Esophagus squamous epithelium (tissue), 5 donors: ENCODE measurements around the gene DNAJC12. TPM values are rescaled to one million over a fixed set of nuclear protein-coding genes. Genes with fewer than 3 reads are reported as not detected.
"Not testable (repeated sequence)": the region's sequence is repeated elsewhere in the genome, so short reads cannot be mapped to it uniquely, and the experiment has no call there.

Source experiments
- DNase-seq: peaks from one replicate; lab custom pipeline; 2025; lab: John Stamatoyannopoulos, UW
- H3K27ac ChIP-seq, 4 donors: fragments of 200-600 bp; sonication (generic); one replicate each; pipeline ENCODE4 v1.5.1; 2016 to 2019; ENCODE audit warnings: mild to moderate bottlenecking in 1 of 4
- H3K27me3 ChIP-seq, 4 donors: fragments of 200-600 bp; sonication (generic); 1 replicate in 3 of 4; 2 replicates in 1 of 4; pipeline versions ENCODE4 v1.5.1 to v1.6.0; 2017 to 2021; ENCODE audit warnings: antibody characterized with exemption in 1 of 4
- H3K36me3 ChIP-seq, 3 donors: fragments of 200-600 bp; sonication (generic); one replicate each; pipeline ENCODE4 v1.5.1; 2016 to 2019
- H3K4me1 ChIP-seq, 3 donors: fragments of 200-600 bp; sonication (generic); one replicate each; pipeline ENCODE4 v1.5.1; 2017 to 2019
- H3K4me3 ChIP-seq, 4 donors: fragments of 200-600 bp; sonication (generic); 1 replicate in 3 of 4; 2 replicates in 1 of 4; pipeline ENCODE4 v1.5.1; 2016 to 2019; ENCODE audit warnings: mild to moderate bottlenecking in 2 of 4, moderate library complexity in 1 of 4
- H3K9me3 ChIP-seq, 3 donors: fragments of 200-600 bp; sonication (generic); one replicate each; pipeline ENCODE4 v1.5.1; 2016 to 2019
- CTCF ChIP-seq, 6 experiments: fragments of 450-650 bp in 4 of 6; fragments of 200-600 bp in 2 of 6; sonication (generic) in 2 of 6; IDR thresholded peaks; one replicate each; pipeline ENCODE4 v1.5.1; 2016 to 2019; ENCODE audit warnings: antibody characterized with exemption in 6 of 6, mild to moderate bottlenecking in 4 of 6, moderate library complexity in 4 of 6
- POLR2A ChIP-seq, 4 donors: fragments of 450-650 bp; IDR thresholded peaks; one replicate each; pipeline ENCODE4 v1.6.1; 2017; ENCODE audit warnings: antibody characterized with exemption in 4 of 4, mild to moderate bottlenecking in 4 of 4, moderate library complexity in 3 of 4
- WGBS, 2 donors: methylation state at CpG; one replicate each; pipeline ENCODE4 v1.1.5; 2018; 5-methylcytosine and 5-hydroxymethylcytosine counted together
- intact Hi-C: fragments of 100-400 bp; cut with DNase I; formaldehyde crosslinking; loops from one replicate; pipeline ENCODE4 v1.15.0; 2022
- total RNA-seq, 4 donors: library from RNA; depleted of rRNA; stranded (reverse); fragments of >200 nt; gene quantifications; one replicate each; pipeline ENCODE4 v1.1.0, GENCODE V29; 2016
- donor health status: DM: yes; HTN: yes; CAD: no.

Gene DNAJC12
- total RNA-seq, 4 donors from 2014 or later: 0.76 to 2.7 TPM; not detected in 2

DNA sequence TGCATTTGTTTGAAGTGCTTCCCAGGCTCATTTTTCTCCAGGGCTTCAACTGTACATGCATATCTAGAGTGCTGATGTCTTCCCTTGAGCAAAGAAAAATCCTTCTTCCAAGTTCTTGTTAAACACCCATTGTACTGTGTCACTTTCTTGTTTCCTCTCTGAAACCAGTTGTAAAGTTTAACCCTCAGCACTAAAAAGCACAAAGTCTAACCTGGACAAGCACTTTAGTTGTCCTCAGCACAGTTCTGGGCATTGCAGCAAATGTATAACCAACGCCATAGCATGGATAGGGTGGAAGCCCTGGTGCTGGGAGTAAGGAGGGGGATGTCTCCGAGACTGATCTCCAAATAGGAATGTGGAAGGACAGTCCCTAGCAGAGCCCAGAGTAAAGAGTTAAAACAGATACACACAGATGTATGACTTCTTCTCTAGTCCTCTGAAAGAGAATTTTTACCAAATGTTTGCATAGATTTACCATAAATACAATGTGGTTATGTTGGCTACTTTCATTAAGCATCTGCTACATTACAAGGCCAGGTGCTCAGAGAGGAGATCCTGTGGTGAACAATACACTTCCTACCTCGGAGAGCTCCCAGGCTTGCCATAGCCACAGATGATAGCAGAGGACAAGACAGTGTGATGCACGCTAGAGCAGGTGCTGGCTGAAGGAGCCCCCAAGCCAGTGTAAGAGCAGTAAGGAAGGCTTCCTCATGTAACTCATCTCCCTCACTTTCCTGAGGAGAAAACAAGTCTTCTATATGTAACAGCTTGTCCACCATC is 57.0 kb downstream of the DNAJC12 start:
- 50 to 53% methylated on average over 3 to 4 of the region's 4 CpGs for WGBS, 2 donors
- no peak for DNase-seq
- Histone ChIP-seq H3K27me3 (no peaks in the 10 kb centered on the region), H3K27ac (no peak overlapping the region), H3K4me3 (no peak overlapping the region), H3K36me3 (no peaks in the 10 kb centered on the region), H3K4me1 (no peaks in the 10 kb centered on the region), H3K9me3 (no peaks in the 10 kb centered on the region)
- TF ChIP-seq POLR2A (IDR thresholded peaks at IDR 0.05) (no peak), CTCF (IDR thresholded peaks at IDR 0.05) (no peak)
- intact Hi-C loops: loop anchor here (5.0 kb wide), 1 partner anchor 84 kb away; the partner anchor contains the start of gene CTNNA3

DNA sequence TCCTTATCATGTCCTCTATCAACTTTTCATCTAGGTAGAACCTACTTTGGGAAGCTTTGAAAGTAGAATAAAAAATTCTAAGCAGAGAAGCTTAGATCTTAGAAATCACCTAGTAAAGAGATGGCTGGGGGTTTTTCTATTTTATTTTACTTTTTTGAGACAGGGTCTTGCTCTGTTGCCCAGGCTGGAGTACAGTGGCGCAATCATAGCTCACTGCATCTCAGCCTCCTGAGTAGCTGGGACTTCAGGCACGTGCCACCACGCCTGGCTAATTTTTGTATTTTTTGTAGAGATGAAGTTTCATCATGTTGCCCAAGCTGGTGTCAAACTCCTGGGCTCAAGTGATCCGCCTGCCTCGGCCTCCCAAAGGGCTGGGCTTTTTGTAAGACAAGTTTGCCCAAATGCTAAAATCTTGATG is 57.8 kb downstream of the DNAJC12 start:
- intact Hi-C loops: loop anchor here (5.0 kb wide), 1 partner anchor 83 kb away; the partner anchor contains the start of gene CTNNA3

DNA sequence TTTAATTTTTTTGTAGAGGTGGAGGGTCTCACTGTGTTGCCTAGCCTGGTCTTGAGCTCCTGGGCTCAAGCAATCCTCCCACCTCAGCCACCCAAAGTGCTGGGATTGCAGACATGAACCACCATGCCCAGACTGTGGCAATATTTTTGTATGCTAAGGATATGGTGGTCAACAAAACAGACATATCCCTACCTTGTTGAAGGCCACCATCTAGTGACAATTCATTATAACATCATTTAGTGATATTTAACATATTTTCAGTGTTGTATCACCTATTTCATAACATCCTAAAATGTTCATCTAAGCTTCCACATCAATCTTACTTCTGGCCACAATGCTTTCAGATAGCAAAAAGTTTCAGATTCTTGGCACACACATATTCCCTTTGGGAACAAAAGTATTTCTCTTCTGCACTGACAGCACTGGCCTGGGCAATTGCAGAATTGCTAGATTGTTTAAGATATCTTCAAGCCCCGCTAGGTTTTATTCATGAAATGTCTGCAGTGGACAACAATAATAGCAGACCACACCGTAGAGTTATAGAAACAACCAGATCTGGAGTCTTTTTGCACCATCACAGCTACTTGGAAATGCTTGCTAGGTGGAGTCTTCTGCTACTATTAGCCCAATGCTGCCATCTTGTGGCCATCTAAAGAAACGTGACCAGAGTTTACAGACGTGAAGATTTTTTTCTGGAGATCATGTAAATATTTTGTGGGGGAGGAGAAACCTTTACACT is 58.4 kb downstream of the DNAJC12 start:
- no peak for DNase-seq
- TF ChIP-seq CTCF (IDR thresholded peaks at IDR 0.05) (peak; percentile 62 to 84 (median 76)), POLR2A (IDR thresholded peaks at IDR 0.05) (no peak)
- Histone ChIP-seq H3K4me3 (no peak overlapping the region), H3K27ac (no peak overlapping the region), H3K27me3 (no peaks in the 10 kb centered on the region), H3K36me3 (no peaks in the 10 kb centered on the region), H3K4me1 (no peaks in the 10 kb centered on the region), H3K9me3 (no peaks in the 10 kb centered on the region)
- intact Hi-C loops: loop anchor here (5.0 kb wide), 1 partner anchor 82 kb away; the partner anchor contains the start of gene CTNNA3
- WGBS, 2 donors: 0 to 1% methylated on average over 4 of the region's 4 CpGs

More for the DNA sequence above, 57.8 kb downstream of the DNAJC12 start:
- H3K4me1 ChIP-seq, H3K27ac ChIP-seq, H3K27me3 ChIP-seq, H3K4me3 ChIP-seq, H3K9me3 ChIP-seq, DNase-seq, H3K36me3 ChIP-seq: not testable (repeated sequence)
- 35 to 40% methylated on average over 5 of the region's 5 CpGs for WGBS, 2 donors

DNA sequence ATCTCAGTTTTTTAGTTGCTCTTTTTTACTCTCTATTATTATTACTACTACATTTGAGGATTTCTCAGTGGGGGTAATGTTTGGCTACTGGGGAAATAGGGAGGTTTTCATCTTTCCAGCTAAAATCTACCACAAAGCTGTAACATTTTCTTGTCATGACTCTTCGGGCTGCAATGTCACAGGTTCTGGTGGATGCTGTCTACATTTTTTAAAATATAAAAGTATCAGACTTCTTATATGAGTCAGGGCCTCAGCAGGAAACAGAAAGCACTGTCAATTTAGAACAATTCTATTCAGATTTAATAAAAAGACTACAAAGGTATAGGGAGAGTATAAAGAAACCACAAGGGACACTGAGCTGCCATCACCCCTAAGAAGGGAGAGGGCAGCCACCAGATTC is 61.6 kb downstream of the DNAJC12 start:
- Histone ChIP-seq H3K4me3 (no peak overlapping the region), H3K27me3 (no peaks in the 10 kb centered on the region), H3K36me3 (no peaks in the 10 kb centered on the region), H3K9me3 (no peaks in the 10 kb centered on the region), H3K4me1 (no peaks in the 10 kb centered on the region), H3K27ac (no peak overlapping the region)
- no peak for TF ChIP-seq CTCF (IDR thresholded peaks at IDR 0.05)
- no peak for TF ChIP-seq POLR2A (IDR thresholded peaks at IDR 0.05)
- WGBS, 2 donors: 83 to 88% methylated on average over 1 of the region's 1 CpG
- intact Hi-C loops: no loop called here
- DNase-seq: no peak

DNA sequence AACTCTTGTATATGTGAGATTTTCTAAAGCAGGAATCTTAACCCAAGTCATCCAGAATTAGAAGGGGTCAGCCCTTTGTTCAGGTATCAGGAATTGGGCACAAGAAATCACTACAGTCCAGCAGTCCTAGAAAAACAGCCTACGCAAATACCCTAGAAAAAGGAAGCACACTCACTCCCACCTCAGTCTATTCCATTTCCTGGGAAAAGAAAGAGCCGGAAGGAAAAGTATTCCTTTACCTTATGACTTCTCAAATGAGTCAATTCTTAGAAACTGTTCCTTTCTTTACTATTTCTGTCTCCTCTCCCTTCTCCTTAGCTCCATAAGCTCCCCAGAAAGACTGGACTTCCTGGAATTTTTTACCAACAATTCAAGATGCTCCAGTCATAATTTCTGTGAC is 62.7 kb downstream of the DNAJC12 start:
- H3K27me3 ChIP-seq: no peaks in the 10 kb centered on the region
- WGBS, 2 donors: 72 to 92% methylated on average over 2 of the region's 2 CpGs
- TF ChIP-seq POLR2A (IDR thresholded peaks at IDR 0.05): no peak
- TF ChIP-seq CTCF (IDR thresholded peaks at IDR 0.05): no peak
- H3K4me1 ChIP-seq: no peaks in the 10 kb centered on the region
- H3K27ac ChIP-seq: no peak overlapping the region
- H3K4me3 ChIP-seq: no peak overlapping the region
- H3K9me3 ChIP-seq: no peaks in the 10 kb centered on the region
- no peak for DNase-seq
- intact Hi-C loops: no loop called here
- H3K36me3 ChIP-seq: no peaks in the 10 kb centered on the region
